GM19025 (cell line): Measurements from ENCODE around the gene USP27X.
A peak's percentile ranks its signal among the peaks of the same experiment; 100 is the strongest.

Experiments
- ATAC-seq: cut with Tn5 transposase; IDR thresholded peaks from one replicate; pipeline ENCODE4 v1.9.1; 2021; ENCODE audit warnings: mild to moderate bottlenecking, low read depth, moderate library complexity; ENCODE audit not compliant: unreplicated experiment

USP27X gene

DNA sequence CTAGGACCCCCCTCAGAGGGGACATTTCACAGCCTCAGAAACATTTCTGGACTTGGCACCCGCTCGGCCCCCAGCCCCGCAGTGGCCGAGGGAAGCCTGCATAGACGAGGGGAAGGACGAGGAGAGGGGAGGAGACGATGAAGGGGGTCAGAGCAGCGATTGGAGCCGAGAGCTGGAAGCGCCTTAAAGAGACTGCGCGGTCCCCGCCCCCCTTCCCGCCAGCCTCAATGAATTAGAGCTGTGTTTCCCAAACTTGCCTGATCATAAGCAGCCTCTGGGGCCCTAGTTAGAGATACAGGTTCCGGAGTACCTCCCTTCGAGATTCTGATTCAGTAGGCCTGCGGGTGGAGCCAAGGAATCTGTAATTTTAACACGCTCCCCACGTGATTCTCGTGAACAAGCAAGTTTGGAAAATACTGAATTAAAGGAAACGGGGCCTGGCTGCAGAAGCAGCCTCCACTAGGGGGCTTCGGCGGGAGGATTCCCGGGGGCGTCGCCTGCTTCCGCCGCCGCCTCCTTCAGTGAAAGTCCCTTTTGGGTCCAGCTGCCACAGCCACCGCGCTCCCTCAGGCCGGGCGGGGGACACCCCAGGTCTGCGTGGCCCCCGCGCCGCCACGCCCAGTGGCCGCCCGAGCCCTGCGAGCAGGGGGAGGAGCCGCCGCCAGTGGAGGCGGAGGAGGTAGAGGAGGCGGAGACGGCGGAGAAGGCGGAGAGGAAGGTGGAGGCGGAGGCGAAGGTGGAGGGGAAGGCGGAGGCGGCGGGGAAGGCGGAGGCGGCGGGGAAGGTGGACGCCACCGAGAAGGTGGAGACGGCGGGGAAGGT is at the start of gene USP27X:
Gene USP27X, plus strand, starts transcription at position 651 of the 822 bp plus-strand sequence. CDS start 824 bp downstream, outside the sequence.
- ATAC-seq: peak; percentile 97

- peak; percentile 72 for ATAC-seq
These were observed 40.9 kb upstream of the USP27X start for GRCh38 chrX:49838374-49838773.

DNA sequence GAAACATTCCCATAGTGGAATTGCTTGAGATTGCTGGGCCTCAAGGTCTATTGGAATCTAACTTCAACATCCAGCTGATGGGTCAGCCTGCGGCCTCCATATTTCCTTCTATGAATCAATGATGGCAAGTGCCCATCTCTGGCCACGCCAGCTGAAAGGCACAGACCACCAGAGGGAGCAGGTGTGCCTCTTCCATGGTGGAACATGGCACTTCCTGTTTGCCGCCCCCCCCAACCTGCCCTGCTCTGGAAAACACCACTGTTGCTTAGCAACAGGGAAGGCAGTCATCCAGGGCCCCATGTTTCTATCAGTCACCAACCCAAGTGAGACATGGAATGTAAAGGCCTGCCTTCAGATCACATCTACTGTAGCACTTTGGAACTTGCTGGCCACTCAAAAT is 38.6 kb upstream of the USP27X start:
- ATAC-seq: no peak

DNA sequence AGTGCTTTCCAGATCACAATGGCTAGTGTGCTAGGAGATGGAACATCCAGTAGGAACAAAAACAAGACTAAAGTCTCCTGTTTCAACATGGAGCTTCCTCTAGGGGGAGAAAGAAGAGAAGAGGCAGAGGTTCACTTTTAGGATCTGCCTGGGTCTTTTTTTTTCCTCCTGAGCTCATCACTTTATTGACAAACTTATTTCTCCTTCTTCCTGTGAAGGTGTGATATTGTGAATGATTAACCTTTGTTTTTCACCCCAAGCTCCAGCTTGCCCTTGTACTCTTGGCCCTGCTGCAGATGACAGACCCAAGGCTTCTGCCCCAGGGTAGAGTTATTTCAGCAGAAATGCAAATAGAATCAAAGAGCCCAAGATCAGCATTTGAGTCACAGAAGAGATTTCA is 36.7 kb upstream of the USP27X start:
- ATAC-seq: no peak

DNA sequence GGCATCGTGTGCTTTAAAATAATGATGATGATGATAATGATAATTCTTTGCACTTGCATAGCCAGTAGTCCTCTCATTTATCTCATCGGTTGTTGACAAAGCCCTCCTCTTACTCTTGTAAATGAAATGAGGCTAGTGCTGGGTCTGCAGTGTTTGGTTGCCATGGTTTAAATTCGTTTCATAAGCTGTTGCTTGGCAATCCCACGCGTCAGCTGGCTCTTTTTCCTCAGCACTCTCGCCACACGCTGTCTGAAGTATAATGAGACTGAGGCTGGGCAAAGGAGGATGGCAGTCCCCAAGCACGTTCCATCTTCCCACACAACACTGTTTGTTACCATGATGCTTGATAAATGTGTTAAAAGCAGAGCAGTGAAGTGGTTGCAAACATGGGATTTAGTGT is 34.7 kb upstream of the USP27X start:
- ATAC-seq: no peak

DNA sequence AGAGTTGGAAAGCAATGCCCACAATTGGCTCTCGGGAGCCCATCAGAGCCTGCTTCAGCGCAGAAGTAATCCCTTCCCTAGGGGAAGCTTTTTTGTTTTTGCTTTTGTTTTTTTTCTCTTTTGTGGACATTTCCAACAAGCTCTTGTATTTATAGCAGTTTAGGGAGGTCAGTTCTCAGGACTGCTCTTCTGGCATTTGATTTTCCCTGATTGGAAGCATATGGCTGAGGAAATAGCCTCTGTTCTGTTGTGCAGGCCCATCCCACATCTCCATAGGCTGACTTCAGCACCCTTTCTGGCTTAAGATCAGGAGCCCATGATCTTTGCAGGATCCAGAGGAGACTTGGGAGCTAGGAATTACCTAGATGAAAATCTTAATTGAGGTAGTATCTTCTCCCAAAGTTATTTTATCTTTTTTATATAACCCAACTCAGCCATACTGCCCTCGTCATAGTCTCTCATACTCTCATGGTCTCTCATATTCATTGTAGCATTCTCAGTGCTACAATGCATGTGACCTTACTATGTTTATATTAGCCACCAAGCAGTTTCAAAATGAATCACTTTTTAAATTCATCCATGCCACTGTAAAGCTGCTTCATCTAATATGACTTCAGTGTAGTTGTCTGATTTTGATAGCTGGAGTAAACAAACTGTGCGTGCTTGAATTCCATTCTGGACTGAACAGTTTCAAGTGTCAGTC is 33.4 kb upstream of the USP27X start:
- ATAC-seq: no peak

DNA sequence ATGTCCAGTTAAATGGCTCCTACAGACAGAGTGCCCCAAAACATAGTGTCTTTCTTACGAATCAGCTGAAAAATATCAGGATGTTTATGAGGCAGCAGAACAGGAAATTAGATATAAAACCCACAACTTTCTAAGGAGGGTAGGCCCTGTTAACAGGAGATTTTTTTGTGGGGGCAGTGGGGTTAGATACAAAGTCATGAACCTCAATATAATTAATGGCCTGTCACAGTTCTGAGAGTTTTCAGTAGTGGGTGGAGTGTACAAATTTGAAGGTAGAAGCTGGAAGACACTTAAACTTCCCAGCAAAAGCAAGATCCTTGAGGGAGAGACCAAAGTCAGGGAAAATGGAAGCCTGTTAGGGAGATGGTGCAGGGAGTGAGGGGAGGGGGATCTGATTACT is 32.8 kb upstream of the USP27X start:
- no peak for ATAC-seq

DNA sequence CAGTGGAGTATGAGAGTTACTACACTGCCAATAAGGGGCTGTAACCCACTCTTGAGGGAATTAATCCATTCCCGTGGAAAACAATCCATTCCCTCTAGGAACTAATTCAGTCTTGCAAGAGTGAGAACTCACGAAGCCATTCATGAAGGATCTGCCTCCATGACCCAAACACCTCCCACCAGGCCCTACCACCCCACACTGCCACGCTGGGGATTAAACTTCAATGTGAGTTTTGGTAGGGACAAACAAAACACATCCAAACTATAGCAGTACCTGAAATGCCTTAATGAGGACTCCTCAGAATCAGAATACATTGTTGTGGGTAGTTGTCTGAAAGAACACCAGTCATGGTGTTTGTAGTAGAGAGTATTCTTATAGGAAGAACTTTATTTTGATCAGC is 31.0 kb upstream of the USP27X start:
- no peak for ATAC-seq

DNA sequence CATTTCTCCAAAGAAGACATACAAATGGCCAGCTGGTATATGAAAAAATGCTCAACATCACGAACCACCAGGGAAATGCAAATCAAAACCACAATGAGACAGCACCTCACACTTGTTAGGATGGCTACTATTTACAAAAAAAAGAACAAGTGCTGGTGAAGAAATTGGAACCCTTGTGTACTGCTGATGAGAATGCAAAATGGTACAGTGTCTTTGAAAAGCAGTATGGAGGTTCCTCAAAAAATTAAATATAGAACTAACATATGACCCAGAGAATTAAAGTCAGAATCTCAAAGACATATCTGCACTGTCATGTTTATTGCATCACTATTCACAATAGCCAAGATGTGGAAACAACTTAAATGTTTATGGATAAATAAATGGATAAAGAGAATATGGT is 29.3 kb upstream of the USP27X start:
- ATAC-seq: no peak

DNA sequence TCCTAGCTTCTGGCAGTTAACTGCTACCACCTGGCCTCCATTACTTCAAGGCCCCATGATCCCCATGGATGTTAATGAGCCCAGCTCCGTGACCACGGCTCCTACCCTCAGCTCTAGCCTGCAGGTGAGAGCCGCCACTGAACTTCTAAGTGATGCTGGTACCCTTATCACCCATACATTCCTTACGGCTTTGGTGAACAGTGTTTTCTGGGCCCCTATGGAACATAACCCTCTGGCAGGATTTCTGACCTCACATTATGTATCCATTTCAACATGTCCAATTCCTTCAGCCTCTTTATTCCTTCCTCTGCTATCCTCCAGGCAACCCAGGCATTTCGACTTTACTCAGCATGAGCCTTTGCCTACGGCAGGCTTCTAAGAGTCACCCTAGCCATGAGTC is 25.6 kb upstream of the USP27X start:
- no peak for ATAC-seq

DNA sequence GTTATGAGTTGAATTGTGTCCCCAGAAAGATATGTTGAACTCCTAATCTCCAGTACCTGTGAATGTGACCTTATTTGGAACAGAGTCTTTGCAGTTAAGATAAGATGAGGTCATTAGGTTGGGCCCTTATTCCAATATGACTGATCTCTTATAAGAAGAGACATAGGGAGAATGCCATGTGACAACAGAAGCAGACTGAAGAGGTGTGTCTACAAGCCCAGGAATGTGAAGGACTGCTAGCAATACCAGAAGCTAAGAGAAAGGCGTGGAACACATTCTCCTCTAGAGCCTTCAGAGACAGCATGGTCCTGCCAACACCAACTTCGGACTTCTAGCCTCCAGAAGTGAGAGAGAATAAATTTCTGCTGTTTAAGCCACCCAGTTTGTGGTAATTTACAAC is 22.5 kb upstream of the USP27X start:
- no peak for ATAC-seq

DNA sequence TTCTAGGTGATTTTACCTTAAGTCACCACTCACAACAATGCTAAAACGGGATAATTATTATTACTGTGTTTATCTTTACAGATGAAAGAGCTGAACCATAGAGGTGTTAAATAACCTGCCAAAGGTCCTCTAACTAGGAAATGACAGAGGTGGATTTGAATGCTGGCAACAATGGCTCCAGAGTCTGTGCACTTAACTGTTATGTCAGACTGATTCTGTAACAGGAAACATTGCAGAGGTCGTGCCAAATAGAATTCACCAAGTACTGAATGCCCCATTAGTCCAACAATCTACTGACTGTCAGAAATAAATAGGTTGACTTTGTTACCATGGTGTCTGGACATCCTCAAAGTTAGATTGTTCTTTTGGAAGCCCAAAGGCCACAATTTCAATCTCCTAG is 20.9 kb upstream of the USP27X start:
- ATAC-seq: no peak

DNA sequence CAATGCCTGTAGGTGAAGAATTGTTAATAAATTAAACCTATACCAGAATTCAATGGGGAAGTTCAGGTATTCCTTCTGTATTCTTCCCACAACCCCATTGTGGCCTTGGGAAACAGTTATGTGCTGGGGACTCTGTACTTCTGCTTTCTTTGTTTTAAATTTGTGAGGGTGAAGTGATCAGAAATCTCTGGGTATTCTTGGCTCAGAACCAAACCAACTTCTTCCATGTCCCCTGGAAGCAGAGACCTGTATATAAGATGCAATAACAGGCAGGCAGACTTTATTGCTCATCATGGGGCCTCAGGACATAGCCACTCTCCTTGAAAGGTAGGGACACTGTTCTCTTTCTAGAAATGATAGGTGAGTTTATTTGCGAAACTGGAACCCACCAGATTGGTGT is 19.8 kb upstream of the USP27X start:
- ATAC-seq: no peak

GRCh38 chrX:49860867-49861535 is 18.3 kb upstream of the USP27X start:
- no peak for ATAC-seq

GRCh38 chrX:49862093-49862492 is 17.2 kb upstream of the USP27X start:
- ATAC-seq: no peak

- no peak for ATAC-seq
These were observed 10.5 kb upstream of the USP27X start for GRCh38 chrX:49868739-49869138.

GRCh38 chrX:49876750-49877149 is 2.5 kb upstream of the USP27X start:
- no peak for ATAC-seq

- no peak for ATAC-seq
These were observed 1.7 kb upstream of the USP27X start for GRCh38 chrX:49877397-49878101.

DNA sequence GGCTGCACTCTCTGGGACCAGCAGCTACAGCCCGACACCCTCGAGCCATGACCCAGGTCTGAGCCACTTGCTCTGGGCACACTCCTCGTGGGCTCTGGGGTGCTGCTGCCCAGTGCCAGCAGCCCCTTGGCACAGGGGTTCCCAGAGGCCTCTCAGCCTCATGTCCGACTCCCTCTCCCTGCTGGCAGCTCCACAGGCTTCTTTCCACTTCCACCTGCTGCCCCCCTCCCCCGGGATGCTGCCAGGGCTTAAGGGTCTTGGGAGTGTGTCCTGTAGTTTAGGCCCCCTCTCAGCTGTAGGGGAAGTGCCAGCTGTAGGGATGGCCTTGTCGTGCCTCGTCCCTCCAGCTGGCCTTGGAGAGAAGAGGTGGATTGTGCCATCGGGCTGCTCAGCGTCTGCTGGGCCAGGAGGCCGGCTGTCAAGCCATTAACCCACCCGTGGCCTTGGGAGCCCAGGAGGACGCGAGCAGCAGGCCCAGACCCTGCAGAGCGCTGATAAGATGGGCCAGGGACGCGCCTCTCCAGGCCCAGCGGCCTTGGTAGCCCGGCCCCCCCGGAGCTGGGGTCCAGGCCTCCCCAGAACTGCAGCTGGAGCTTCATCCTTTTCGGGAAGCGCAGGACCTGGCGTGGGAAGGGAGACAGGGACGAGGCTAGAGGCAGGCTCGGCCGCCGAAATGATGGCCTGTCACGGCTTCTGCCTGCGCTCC is 1.0 kb upstream of the USP27X start:
- ATAC-seq: no peak

DNA sequence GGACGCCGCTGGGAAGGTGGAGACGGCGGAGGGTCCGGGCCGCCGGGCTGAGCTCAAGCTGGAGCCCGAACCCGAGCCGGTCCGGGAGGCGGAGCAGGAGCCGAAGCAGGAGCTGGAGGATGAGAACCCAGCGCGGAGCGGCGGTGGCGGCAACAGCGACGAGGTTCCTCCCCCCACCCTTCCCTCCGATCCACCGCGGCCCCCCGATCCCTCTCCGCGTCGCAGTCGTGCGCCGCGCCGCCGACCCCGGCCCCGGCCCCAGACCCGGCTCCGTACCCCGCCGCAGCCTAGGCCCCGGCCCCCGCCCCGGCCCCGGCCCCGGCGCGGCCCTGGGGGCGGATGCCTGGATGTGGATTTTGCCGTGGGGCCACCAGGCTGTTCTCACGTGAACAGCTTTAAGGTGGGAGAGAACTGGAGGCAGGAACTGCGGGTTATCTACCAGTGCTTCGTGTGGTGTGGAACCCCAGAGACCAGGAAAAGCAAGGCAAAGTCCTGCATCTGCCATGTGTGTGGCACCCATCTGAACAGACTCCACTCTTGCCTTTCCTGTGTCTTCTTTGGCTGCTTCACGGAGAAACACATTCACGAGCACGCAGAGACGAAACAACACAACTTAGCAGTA is 483 bp downstream of the USP27X start:
- no peak for ATAC-seq
